HG03280 (cell line): ENCODE data around the gene SH3PXD2B.
"Not testable (repeated sequence)": the region's sequence is repeated elsewhere in the genome, so short reads cannot be mapped to it uniquely, and the experiment has no call there.

Experiments used
- ATAC-seq: cut with Tn5 transposase; IDR thresholded peaks from one replicate; pipeline ENCODE4 v1.9.1; 2021; ENCODE audit warnings: mild to moderate bottlenecking, moderate library complexity; ENCODE audit not compliant: unreplicated experiment

The SH3PXD2B gene

GRCh38 chr5:172374783-172375182 lies 79.5 kb downstream of the SH3PXD2B start:
- no peak for ATAC-seq

- ATAC-seq: no peak
These were observed 80.6 kb downstream of the SH3PXD2B start for GRCh38 chr5:172373680-172374079.

- ATAC-seq: no peak
These were observed 82.6 kb downstream of the SH3PXD2B start for GRCh38 chr5:172371684-172372083.

GRCh38 chr5:172370648-172371545 lies 83.4 kb downstream of the SH3PXD2B start:
- no peak for ATAC-seq

GRCh38 chr5:172370237-172370640 lies 84.1 kb downstream of the SH3PXD2B start:
- no peak for ATAC-seq

- not testable (repeated sequence) for ATAC-seq
These were observed 85.6 kb downstream of the SH3PXD2B start for GRCh38 chr5:172368699-172369098.

GRCh38 chr5:172365948-172366608 lies 88.2 kb downstream of the SH3PXD2B start:
- ATAC-seq: no peak

- ATAC-seq: no peak
These were observed 89.6 kb downstream of the SH3PXD2B start for GRCh38 chr5:172364773-172365172.

GRCh38 chr5:172362755-172363154 lies 91.6 kb downstream of the SH3PXD2B start:
- ATAC-seq: no peak

GRCh38 chr5:172361566-172362238 lies 92.6 kb downstream of the SH3PXD2B start:
- no peak for ATAC-seq

GRCh38 chr5:172358345-172358744 lies 96.0 kb downstream of the SH3PXD2B start:
- no peak for ATAC-seq

GRCh38 chr5:172356527-172356926 lies 97.8 kb downstream of the SH3PXD2B start:
- ATAC-seq: no peak

GRCh38 chr5:172356047-172356446 lies 98.3 kb downstream of the SH3PXD2B start:
- no peak for ATAC-seq

GRCh38 chr5:172353846-172354245 lies 100.5 kb downstream of the SH3PXD2B start:
- ATAC-seq: no peak

- no peak for ATAC-seq
These were observed 101.0 kb downstream of the SH3PXD2B start for GRCh38 chr5:172353271-172353812.

- ATAC-seq: not testable (repeated sequence)
These were observed 101.8 kb downstream of the SH3PXD2B start for GRCh38 chr5:172352526-172352925.

GRCh38 chr5:172351240-172351778 lies 103.0 kb downstream of the SH3PXD2B start:
- ATAC-seq: no peak

- no peak for ATAC-seq
These were observed 103.8 kb downstream of the SH3PXD2B start for GRCh38 chr5:172350212-172351181.

- not testable (repeated sequence) for ATAC-seq
These were observed 105.6 kb downstream of the SH3PXD2B start for GRCh38 chr5:172348733-172349132.

- no peak for ATAC-seq
These were observed 106.2 kb downstream of the SH3PXD2B start for GRCh38 chr5:172348084-172348483.
